ENCODE data around the gene HDAC7.
"Not testable (repeated sequence)": the region's sequence is repeated elsewhere in the genome, so short reads cannot be mapped to it uniquely, and the experiment has no call there.

Gene HDAC7

DNA sequence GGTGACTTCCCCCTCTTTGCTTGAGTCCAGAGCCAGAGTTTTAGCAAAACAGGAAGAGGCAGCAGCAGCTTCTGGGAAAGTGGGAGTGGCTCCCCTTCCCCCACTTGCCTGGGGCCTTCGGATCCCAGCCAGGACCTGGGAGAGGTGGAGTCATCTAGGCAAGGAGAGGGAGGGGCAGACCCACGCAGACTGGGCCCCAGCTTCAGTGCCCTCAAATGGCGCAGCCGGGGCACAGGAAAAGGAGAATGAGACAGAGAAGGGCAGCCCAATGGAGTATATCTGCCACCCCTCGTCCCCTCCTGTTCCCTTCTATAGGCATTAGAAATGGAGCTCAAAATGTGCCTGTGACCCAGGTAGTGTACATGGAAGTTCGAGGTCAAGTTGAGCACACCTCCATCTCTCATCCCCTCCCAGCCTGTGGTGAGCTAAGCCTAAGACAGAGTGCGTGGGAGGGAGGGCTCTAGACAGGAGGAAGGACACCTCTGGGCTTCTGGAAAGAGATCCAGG is 9.3 kb upstream of the HDAC7 start:
- DNase-seq (ENCODE audit: low spot score), result peak; percentile 90

DNA sequence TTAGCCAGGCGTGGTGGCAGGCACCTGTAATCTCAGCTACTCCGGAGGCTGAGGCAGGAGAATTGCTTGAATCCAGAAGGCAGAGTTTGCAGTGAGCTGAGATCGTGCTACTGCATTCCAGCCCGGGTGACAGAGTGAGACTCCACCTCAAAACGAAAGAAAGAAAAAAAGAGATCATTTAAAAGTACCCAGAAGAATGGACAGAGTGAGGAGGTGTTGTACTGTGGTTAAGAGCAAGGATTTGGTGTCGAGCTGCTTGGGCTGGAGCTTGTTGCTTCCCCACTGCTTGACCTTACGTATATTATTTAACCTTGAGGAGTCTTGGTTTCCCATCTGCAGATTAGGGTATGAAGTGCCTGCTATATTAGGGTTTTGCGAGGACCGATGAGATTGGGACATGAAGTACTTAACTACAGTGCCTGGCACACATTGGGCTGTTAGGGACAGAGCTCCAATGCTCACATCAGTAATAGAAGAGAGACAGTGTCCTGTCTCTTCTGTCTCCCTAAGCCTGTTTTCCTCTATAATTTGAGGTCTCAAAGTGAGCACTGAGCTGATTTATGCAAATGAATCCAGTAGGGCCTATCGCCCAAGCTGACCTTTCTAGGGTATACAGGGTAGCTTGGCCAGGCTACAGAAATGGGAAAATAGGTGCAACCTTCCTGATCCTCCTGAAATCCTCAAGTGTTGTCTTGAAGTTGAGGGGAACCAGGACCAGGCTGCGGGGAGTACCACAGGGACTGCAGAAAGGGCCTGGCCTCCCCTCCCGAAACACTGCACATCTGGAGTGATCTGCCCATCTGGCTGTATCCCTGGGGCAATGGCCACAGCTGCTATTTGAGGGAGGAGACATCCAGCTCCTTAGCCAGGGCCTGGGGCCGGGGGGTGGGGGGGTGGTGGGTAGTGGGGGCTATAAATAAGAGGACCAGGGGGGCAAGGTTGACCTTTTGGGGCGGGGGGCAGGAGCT is 8.6 kb upstream of the HDAC7 start:
- DNase-seq (ENCODE audit: low spot score), result no peak

DNA sequence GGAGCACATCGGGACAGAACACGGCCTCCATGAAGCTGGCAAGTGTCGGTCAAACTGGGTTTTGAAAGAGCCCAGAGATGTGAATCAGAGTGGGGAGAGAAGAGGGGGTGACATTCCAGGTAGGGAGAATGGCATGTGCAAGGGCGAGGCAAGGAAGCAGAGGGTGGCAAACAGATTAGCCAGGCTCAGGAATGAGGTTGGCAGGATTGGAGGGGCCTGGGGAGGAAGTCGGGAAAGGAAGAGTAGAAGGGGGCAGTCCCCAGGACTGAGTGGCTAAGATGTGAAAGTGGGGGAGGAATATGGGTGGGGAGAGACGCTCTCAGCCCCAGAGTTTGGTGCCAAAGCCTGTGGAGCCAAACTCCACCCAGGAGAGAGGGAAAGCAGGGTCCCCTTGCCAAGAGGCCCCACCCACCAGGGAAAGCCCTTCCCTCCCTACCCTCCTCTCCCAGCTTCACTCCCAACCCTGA is 5.5 kb upstream of the HDAC7 start:
- DNase-seq (ENCODE audit: low spot score), result no peak

DNA sequence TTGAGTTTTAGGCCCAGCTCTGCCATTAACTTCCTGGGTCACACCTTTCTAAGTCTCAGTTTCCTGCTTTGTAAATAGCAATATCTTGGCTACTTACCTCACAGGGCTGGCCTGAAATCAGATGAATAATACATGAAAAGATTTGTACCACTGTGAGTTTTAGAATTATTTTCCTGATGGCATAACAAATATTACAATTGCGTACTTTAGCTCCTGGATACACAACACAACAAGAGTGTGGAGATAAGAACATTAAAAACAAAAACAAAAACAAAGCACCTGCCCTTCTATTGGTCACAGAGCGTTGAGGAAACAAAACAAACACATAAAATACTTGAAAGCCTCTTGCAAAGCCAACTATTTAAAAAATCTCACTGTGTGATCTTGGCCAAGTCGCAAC is 4.9 kb upstream of the HDAC7 start:
- DNase-seq (ENCODE audit: low spot score), result no peak

DNA sequence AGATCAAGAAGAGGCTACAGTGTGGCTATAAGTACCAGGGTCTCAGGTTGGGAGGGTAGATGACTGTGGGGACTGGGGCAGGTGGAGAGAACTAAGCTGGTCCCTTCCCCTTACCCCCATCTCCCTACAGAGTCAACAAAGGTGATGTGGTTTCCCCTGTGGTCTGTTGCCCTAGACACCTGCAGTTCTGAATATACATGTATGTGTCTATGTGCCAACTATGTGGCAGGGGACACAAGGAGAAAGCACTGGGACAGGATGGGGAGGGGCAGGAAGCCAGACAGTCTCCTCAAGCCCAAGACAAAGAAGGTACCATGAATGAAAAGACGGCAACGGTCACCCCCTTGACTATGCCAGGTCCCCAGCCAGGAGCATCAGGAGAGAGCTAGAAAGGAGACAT is 4.5 kb upstream of the HDAC7 start:
- no peak for DNase-seq (ENCODE audit: low spot score)

DNA sequence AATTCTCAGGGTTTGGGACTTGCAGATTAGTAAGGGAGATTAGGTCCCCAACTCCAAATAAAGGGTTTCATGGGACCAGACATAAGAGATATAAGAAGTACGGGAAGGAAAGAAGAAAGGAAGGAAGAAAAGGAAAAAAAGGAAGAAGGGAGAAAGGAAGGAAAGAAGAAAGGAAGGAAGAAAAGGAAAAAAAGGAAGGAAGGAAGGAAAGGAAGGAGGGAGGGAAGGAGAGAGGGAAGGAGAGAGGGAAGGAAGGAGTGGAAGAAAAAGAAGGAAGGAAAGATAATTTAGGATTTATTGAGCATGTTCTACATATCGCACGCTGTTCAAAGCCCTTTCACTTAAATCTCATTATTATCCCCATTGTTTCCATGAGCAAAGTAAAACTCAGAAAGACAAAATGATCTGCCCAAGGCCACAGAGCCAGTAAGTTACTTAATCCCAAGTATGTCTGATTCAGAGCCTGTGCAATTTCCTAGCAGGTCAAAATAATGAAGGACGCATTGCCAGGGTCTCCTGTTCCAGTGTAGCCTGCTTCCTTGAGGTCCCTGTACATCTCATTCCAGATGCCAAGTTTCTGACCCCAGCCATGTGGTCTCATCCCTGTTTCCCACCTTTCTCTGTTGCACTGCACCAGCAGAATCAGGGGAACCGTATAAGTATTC is 3.9 kb upstream of the HDAC7 start:
- no peak for DNase-seq (ENCODE audit: low spot score)

DNA sequence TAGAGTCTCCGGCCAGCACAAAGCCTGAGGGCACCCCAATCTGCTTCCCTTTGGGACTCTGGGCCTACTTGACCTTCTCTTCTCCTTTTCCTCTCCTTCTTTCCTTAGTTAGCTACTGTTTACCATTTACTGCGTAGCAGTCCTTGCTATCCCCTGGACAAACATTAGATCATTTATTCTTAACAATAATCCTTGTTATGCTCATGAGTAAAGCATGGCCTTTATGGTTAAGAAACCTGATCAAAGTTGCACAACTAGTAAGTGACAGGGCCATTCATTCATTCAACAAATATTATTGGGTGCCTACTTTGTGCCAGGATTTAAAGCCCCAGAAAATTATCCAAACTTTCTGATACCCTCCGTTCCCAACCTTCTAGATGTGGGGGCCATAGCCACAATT is 3.2 kb upstream of the HDAC7 start:
- DNase-seq (ENCODE audit: low spot score), result no peak

DNA sequence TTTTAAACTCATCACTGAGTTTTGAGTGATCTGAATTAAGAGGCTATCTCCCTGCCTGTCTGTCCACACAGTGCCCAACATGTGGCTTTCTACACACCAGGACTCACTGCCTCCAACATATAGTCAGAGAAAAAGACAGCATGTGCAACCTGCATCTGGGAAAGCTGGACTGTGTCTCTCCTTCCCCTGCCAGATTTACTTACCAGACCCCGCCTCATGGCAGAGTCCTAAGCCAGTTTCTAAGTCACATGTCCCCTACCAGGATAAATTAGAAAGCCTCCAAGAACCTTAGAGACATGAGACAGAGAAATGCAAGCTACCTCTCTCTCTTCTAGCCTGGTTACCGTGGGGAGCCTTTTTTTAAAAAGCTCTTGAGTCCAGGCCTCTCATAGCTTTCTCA is 2.7 kb upstream of the HDAC7 start:
- no peak for DNase-seq (ENCODE audit: low spot score)

DNA sequence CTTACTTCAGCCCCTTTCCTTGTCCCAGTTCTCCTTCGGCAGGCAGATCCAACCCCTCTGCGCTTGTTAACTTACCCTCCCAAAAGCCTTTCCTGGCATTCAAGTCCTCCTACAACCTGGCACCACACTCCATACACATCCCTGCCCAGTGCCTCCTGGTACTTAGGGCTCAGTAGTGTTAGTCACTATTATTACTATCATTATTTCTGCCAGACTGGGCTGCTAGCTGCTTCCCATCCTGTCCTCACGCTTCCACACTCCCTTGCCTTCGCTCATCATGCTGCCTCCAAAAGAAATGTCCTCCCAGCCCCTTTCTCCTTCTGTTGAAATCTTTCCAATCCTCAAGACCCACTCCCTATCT is 1.6 kb upstream of the HDAC7 start:
- no peak for DNase-seq (ENCODE audit: low spot score)

DNA sequence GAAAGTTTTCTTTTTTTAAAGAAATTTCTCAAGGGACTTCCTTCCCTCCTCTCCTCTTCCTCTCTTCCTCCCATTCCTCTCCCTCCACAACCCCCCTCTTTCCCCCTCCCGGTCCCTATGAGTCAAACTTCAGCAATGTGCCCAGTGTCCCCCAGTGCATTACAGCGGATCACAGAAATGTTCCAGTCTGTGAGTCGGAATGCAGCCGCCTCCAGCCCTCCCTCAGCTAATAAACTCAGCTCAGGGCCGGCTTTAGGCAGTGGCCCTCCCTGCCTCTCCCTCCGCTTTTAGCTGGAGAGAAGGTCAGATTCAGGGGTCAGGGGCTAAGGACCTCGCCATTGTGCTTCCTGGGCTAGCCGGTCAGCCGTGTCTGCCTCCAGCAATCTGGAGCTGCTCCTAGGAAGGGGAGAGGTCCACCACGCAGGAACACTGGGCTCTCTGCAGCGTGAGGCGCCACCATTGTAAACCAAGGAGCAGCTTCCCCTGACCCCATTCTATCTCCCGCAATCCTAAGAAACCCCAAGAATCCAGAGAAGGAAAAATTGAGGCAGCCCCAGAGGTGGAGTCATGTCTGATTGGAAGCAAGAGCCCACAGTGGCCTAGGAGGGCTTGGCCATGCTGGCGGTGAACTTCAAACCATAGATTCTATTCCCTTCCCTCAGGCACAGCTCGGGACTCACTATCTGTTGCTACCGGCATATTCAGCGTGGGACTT is 1.1 kb upstream of the HDAC7 start:
- peak; percentile 97 for DNase-seq (ENCODE audit: low spot score)

DNA sequence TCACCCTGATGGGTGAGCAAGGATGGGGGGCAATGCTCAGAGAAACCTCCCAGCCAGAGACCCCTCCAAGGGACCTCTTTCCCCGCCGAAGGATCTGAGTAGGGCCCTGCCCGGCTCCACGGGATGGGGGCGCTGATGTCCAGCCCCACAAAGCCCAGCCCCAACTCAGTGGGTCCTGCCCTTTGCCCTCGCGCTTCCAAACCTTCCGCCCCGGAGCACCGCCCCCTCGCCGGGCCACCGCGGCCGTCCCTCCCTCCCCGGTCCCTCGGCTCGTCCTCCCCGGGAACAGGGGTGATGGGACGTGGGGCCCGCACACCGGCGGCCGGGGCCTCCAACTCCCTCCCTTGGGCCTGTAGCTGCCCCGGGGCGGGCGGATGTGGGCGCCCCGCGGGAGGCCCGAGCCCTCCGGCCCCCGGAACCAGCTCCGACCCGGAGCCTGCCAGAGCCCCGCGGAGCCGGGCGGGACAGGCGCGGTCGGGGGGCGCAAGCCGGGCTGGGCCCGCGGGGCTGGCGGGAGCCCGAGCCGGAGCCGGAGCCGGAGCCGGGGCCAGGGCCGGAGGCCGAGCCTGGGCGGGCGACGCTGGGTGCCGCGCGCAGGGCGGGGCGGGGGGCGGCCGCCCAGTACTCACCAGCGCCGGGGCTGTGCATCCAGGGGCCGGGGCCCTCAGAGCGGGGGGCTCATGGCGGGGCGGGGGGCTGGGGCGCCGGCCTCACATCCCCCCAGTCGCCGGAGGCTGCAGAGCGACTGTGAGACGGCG is 386 bp downstream of the HDAC7 start:
- no peak for DNase-seq (ENCODE audit: low spot score)

DNA sequence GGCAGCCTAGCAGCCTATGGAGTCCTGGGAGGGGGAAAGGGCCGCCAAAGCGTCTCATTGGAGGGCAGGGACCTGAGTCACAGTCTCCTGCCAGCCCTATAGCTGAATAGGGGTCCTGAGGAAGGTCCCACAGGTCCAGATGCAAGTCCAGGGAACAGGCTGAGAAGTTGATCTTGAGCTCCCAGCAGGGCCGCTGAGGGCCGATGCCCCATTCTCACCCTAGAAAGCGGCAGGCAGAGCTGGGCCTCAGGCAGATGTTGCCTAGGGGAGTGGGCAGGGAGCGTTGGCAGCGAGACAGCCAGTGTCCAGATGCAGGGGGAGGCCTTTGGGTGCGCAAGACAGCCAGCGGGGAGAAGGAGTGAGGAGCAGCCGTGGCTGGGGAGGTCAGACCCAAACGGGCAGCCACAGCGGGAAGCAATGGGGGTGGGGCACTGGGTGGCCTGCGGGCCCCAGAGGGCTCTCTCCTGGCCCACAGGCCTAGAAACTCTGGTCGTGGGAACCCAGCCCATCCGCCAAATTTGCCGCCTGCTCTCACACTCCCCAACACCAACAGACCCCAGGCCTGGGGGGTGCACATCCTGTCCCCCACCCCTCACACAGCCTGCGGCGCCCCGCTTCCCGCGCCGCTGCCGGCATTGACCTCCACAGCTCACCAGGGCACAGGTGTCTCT is 1.1 kb downstream of the HDAC7 start:
- DNase-seq (ENCODE audit: low spot score), result no peak

DNA sequence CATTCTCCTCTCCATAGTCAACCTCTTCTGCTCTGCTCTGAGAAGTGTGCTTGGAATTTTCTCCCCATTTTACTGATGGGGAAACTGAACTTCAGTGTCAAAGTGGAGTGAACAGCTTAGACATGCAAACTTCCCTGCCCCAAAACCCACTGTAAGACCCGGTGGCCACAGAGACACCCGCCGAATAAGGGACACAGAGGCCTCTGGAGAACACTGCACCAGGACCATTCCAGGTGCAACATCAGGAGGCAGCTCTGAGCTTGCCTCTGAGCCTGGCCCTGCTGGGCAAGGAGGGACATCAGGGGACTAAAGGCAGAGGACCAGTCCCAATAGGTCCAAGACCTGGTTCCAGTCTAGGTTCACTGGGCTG is 1.7 kb downstream of the HDAC7 start:
- DNase-seq (ENCODE audit: low spot score), result no peak

DNA sequence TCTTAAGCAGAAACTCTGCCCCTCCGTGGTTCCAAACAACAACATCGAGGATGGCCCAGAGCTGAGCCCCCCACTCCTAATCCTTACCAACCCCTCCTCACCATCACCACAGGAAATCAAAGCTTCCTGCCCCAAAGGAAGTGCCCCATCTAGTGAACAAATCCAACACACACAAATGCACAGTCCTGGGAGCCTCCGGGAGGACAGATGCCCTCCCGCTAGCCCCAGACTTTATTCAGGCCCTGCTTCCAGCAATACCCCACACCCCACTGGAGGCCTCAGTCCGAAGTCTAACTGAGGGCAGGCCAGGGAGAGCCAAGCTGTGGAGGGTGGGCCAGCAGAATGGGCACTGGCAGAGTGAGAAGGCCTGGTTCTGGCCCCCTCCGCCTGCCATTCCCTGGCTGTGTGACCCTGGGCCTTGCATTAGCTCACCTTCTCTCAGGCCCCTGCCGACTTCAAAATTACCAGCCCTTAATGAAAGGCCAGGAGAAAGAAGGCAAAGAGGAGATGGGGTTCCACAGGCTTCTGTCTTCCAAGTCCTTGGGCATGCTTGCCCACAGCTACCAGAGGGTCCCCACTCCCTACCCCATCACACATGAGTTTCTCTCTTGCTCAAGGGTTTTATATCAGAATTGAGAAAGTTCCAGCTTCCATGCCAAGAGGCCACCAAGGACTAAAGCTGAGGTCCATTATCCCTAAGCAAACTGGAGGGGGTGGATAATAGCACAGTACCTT is 2.3 kb downstream of the HDAC7 start:
- no peak for DNase-seq (ENCODE audit: low spot score)

DNA sequence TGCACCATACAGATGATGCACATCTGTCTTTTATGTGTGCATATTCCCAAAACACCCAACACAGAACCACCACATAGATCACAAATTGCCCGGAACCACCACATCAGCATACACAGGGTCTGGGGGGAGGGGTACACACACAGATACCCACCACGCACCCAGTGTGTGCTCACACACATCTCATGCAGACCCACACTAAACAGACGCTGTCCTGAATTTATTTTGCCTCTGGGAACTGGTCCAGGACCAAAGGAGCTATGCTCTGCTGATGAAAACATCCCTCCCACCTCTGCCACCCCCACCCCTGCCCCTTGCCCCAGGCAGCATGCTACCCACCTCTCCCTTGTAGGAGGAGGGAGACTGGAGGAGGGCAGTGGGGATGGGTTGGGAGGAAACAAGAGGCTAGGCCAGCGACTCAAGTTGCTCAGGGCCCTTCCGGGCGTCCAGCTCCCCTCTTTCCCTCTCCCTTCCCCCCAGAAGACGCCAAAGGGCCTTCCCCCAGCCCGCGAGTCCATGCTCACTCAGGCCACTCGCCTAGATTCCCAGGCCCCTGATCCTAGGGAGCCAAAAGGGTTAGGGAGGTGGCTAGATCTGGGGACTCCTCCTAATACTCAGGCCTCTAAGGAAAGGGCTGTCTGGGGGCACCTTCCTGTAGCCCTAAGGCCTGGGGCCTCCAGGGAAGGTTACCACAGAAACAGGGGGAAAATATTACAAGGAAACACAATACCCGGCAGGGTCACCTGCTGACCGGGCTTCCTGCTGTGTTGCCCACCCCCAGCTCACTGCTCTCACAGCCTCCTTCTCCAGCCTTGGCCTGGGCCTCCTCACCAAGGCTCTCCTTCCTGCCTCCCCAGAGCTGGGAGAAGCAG is 3.1 kb downstream of the HDAC7 start:
- DNase-seq (ENCODE audit: low spot score), result no peak

DNA sequence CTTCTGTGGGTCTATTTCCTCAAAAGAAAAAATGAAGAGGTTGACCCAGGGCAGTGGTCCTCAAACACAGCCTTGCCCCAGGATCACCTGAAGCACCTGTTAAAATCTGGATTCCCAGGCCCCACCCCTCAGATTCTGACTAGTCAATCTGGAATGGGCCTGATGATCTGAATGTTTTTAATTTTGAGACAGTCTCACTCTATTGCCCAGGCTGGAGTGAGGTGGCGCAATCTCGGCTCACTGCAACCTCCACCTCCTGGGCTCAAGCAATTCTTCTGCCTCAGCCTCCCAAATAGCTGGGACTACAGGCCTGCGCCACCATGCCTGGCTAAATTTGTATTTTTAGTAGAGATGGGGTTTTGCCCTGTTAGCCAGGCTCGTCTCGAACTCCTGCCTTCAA is 4.3 kb downstream of the HDAC7 start:
- DNase-seq (ENCODE audit: low spot score), result not testable (repeated sequence)

DNA sequence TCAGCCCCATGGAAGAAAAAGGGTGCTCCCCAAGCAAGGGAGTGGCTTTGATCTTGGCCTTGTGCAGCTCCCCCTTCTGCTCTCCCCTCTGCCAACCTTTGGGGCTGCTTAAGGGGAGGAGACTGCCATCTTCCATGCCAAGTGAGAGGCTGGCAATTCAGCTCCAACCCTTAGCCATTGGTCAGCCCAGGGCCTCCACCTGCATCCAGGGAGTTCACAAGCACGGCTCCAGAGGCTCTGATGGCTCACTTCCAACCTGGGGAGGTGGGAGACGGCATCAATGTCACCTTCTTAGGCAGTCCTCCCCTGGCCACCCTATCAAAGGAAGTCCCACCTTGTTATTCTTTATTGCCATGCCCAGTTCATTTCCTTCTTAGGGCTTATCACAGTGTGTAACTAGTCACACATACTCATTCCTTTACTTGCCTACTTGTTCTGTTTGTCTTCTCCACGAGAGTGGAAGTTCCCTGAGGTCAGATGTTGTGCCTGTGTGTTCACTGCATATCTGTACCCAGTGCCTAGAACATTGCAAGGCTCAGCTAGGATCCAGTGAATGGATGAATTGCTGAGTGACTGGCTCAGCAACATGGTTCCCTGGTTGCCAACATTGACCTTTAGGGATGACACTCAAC is 5.0 kb downstream of the HDAC7 start:
- DNase-seq (ENCODE audit: low spot score), result no peak

DNA sequence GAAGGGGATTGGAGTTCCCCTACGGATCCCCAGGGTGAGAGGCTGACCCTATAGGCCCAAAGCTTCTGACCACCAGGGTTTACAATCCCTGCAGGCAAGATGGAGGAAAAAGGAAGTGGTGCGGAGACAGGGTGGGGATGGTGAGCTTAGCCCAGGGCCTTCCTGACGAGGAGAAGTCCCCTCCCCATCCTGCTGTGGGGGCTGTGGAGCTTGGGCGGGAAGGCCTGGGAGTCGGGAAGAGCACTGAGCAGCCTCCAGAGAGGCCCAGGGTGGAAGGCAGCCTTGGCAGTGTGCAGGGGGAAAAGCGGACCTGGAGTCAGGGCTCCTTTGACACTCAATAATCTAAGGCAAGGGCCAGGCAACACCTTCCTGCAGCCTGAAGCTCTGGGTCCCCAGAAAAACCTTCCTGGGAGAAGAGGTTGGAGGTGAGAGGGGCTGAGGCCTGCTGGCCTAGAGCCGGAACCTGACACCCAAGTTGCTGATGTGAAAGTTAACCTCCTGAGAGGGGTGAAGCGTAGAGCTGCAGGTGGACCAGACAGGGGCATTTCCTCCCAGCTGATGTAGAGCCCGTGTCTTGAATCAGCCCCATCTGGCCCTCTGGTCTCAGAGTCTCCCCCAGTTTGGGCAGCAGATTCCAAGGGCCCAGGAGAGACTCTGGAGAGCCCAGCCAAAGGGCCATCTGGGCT is 6.0 kb downstream of the HDAC7 start:
- no peak for DNase-seq (ENCODE audit: low spot score)
